HFFc6 (cell line): Measurements from ENCODE around the gene TMEM129. TPM values are rescaled to one million over a fixed set of nuclear protein-coding genes. Genes with fewer than 3 reads are reported as not detected.
"Not testable (repeated sequence)": the region's sequence is repeated elsewhere in the genome, so short reads cannot be mapped to it uniquely, and the experiment has no call there.

Experiments used
- DNase-seq: peaks from one replicate; pipeline ENCODE4 v3.0.0-alpha.2; 2018
- H3K27ac Mint-ChIP-seq: 2 replicates; pipeline ENCODE4 v1.8.0; 2020; ENCODE audit warnings: mild to moderate bottlenecking, mixed read lengths
- H3K27me3 Mint-ChIP-seq: 2 replicates; pipeline ENCODE4 v1.8.0; 2021; ENCODE audit warnings: mild to moderate bottlenecking, moderate library complexity, mixed read lengths; ENCODE audit not compliant: insufficient read depth
- H3K36me3 Mint-ChIP-seq: 2 replicates; pipeline ENCODE4 v1.8.0; 2021; ENCODE audit warnings: low read depth, mixed read lengths
- H3K4me1 Mint-ChIP-seq: 2 replicates; pipeline ENCODE4 v1.8.0; 2020; ENCODE audit warnings: low read depth, mixed read lengths
- H3K4me3 Mint-ChIP-seq: 2 replicates; pipeline ENCODE4 v1.8.0; 2020; ENCODE audit warnings: mild to moderate bottlenecking, moderate library complexity, mixed read lengths
- H3K9me3 Mint-ChIP-seq: 2 replicates; pipeline ENCODE4 v1.8.0; 2020; ENCODE audit warnings: mild to moderate bottlenecking, mixed read lengths
- CTCF ChIP-seq: fragments of 200-600 bp; sonication (generic); IDR thresholded peaks from 2 replicates; pipeline ENCODE4 v1.5.0; 2021; ENCODE audit warnings: antibody characterized with exemption, mild to moderate bottlenecking
- total RNA-seq, 6 experiments: library from RNA; stranded (reverse); fragmentation: NEBNext Ultra II Directional; extraction: Animal tissue kit (Norgen Biotek cat#: 25700); gene quantifications; 2 replicates in 1 of 6; 3 replicates in 5 of 6; pipeline ENCODE4 v1.2.3, GENCODE V29; 2021

TMEM129 gene
- total RNA-seq, 6 experiments from 2014 or later, result 24.6 to 36.7 (median 27.7) TPM

DNA sequence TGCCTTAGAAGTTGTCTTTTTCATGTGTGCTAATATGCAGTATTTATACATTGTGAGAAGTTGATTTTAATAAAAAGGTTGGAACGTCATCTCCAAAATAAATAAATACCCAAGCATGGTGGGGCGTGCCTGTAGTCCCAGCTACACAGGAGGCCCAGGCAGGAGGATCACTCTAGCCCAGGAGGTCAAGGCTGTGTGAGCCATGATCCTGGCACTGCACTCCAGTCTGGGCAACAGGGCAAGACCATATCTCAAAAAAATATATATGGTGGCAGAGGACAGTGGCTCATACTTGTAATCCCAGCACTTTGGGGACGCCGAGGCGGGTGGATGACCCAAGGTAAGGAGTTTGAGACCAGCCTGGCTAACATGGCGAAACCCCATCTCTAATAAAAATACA, 15.4 kb downstream of the TMEM129 start:
- TF ChIP-seq CTCF, result no peak
- Mint-ChIP-seq H3K27ac (no peak overlapping the region), H3K36me3 (peaks cover 42% of the 10 kb centered on the region), H3K4me3 (no peak overlapping the region), H3K4me1 (peaks cover 45% of the 10 kb centered on the region), H3K9me3 (no peaks in the 10 kb centered on the region), H3K27me3 (peaks cover 2% of the 10 kb centered on the region; the same call in 1 of the 2 replicates)
- no peak for DNase-seq

DNA sequence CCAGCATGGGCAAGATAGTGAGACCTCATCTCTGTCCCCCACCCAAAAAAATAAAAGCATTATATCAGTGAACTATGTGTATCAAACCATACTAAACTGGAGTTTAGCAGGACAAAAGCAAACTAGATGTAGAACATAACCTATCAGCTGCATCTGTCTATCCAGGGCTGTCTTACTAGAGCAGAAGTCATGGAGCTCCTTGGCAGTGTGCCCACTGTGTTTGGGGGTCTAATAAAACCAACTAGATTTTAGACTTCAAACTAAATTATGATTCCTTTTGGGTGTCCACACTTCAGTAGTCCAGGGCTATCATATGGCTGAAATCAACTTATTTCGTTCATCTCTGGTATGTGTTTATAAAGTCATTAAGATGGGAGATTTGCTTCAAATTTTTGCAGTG, 17.3 kb downstream of the TMEM129 start:
- Mint-ChIP-seq H3K4me1 (peaks cover 28% of the 10 kb centered on the region), H3K36me3 (peaks cover 35% of the 10 kb centered on the region), H3K4me3 (no peak overlapping the region), H3K27ac (no peak overlapping the region), H3K9me3 (no peaks in the 10 kb centered on the region), H3K27me3 (no peaks in the 10 kb centered on the region)
- no peak for TF ChIP-seq CTCF
- no peak for DNase-seq

DNA sequence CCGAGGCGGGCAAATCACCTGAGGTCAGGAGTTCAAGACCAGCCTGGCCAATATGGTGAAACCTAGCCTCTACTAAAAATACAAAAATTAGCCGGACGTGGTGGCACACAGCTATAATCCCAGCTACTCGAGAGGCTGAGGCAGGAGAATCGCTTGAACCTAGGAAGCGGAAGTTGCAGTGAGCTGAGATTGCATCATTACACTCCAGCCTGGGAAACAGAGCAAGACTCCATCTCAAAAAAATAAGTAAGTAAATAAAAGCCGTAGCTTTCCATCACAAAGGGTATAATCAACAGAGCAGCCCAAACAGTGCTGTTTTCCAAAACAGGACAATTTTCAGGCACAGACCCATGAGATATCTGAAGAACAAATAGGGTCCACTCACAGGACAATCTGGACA, 19.5 kb downstream of the TMEM129 start:
- not testable (repeated sequence) for H3K27ac Mint-ChIP-seq, DNase-seq, H3K9me3 Mint-ChIP-seq, H3K27me3 Mint-ChIP-seq, H3K4me3 Mint-ChIP-seq
- Mint-ChIP-seq H3K36me3 (peaks cover 26% of the 10 kb centered on the region), H3K4me1 (peaks cover 19% of the 10 kb centered on the region)

GRCh38 chr4:1695913-1696312, 25.2 kb downstream of the TMEM129 start:
- no peaks in the 10 kb centered on the region for H3K27me3 Mint-ChIP-seq
- no peak overlapping the region for H3K27ac Mint-ChIP-seq

DNA sequence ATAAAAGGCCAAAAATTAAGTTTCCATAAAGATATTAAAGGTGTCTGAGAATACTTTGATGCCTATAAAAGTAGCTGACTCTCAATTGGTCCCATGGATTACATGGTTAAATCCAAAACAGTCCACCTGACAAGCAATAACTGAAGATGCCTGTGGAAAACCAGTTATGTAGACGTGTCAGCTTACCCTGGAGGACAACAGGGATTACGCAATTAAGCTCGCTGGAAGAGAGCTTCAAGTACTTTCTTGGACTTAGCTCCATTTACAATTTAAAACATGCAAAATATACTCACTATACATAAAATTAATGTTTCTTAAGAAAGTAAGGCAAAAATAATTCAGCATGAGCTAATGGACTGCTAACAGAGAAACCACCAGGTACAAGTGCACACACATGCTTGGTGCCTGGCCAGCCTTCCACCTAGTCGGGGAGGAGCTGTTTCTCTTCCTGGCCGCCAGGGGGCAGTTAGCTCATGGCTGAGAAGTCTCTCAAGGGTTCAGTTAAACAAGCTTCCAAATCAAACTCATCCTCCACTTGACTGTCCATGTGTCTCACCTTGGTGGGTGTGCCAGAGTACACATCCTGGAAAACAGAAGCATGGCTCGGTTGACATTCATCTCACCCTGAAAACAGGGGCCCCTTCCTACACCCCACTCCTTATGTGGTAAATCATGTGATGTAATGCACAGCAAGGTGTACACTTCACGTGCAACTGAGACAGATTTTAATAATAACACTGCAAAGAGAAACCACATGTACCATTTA, 27.8 kb downstream of the TMEM129 start:
- peaks cover 32% of the 10 kb centered on the region for H3K36me3 Mint-ChIP-seq
- H3K4me3 Mint-ChIP-seq, result no peak overlapping the region
- peak; percentile 66 for DNase-seq
- peak; percentile 98 for TF ChIP-seq CTCF
- H3K27me3 Mint-ChIP-seq, result peaks cover 2% of the 10 kb centered on the region; the same call in 1 of the 2 replicates
- no peaks in the 10 kb centered on the region; the same call in 1 of the 2 replicates for H3K4me1 Mint-ChIP-seq
- H3K9me3 Mint-ChIP-seq, result no peaks in the 10 kb centered on the region
- H3K27ac Mint-ChIP-seq, result no peak overlapping the region

More at GRCh38 chr4:1695913-1696312, 25.2 kb downstream of the TMEM129 start:
- DNase-seq, result no peak
- no peaks in the 10 kb centered on the region for H3K9me3 Mint-ChIP-seq
- peaks cover 25% of the 10 kb centered on the region for H3K36me3 Mint-ChIP-seq
- H3K4me1 Mint-ChIP-seq, result no peaks in the 10 kb centered on the region; the same call in 1 of the 2 replicates
- no peak overlapping the region for H3K4me3 Mint-ChIP-seq
- no peak for TF ChIP-seq CTCF

DNA sequence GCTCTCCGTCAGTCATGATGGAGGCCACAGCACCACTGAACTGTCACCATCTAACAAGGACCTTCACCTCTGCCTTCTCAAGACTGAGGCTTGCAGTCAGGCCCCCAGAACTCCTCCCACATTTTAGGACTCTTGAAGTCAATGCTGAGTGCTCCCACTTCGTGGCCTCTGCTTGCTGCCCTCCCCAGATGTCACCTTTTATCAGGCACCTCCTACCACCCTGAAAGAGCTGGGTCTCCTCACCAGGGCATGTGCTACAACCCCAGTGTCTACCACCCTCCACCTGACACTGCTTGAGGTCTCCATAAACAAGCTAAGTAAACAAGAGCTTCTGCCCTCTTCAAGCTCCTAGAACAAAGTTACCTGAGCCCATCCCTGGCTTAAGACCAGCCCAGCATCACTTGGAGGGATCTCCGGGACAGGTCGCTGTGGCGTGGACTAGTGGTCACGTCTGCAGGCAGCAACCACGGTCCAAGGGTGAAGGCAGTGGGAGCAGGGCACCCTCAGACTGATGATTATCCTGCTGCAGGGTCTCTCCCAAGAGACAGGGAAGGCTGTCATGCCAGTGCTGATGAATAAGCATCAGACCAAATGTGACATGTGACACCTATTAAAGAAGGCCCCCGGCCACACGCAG, 29.3 kb downstream of the TMEM129 start:
- Mint-ChIP-seq H3K27ac (no peak overlapping the region), H3K4me3 (no peak overlapping the region), H3K4me1 (no peaks in the 10 kb centered on the region; the same call in 1 of the 2 replicates), H3K9me3 (no peaks in the 10 kb centered on the region), H3K27me3 (peaks cover 2% of the 10 kb centered on the region; the same call in 1 of the 2 replicates), H3K36me3 (peaks cover 32% of the 10 kb centered on the region)
- no peak for DNase-seq
- TF ChIP-seq CTCF, result no peak
